HL-60 (cell line): ENCODE results near the gene PITX2.

ENCODE experiments used
- GABPA ChIP-seq: IDR thresholded peaks from 2 replicates; pipeline ENCODE4 v1.6.1; 2012; ENCODE audit warnings: low read depth
- POLR2AphosphoS5 ChIP-seq: IDR thresholded peaks from 2 replicates; pipeline ENCODE4 v1.6.1; 2012; ENCODE audit warnings: low read depth
- REST ChIP-seq: IDR thresholded peaks from 2 replicates; pipeline ENCODE4 v1.6.1; 2012; ENCODE audit warnings: low read depth; ENCODE audit not compliant: insufficient replicate concordance
- SPI1 ChIP-seq: IDR thresholded peaks from 2 replicates; pipeline ENCODE4 v1.6.1; 2012; ENCODE audit warnings: low read depth, mild to moderate bottlenecking, borderline replicate concordance
- TF ChIP-seq, protein P1 (sequence below): IDR thresholded peaks from one replicate; pipeline ENCODE4 v1.5.1; 2011; ENCODE audit warnings: low read length, control low read depth, inconsistent platforms; ENCODE audit not compliant: insufficient read depth

DNA sequence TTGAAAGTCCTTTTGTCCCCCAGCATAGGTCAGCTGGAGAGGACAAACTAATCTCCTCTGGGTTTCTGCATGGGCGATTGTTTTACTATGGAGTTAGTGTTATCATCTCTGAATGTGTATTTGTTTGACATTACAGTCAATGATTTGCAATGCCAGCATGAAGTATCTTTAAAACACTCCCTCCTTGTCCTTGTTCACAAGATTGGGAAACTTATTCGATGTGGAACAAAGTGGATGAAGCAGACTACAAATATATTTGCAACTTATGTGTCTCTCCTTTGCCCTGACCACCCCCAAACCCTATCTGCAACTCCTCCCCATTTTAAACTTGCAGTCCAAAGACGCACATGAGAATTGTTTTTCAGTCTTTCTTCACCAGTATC is 1.5 kb upstream of the PITX2 start:
- TF ChIP-seq, protein P1, sequence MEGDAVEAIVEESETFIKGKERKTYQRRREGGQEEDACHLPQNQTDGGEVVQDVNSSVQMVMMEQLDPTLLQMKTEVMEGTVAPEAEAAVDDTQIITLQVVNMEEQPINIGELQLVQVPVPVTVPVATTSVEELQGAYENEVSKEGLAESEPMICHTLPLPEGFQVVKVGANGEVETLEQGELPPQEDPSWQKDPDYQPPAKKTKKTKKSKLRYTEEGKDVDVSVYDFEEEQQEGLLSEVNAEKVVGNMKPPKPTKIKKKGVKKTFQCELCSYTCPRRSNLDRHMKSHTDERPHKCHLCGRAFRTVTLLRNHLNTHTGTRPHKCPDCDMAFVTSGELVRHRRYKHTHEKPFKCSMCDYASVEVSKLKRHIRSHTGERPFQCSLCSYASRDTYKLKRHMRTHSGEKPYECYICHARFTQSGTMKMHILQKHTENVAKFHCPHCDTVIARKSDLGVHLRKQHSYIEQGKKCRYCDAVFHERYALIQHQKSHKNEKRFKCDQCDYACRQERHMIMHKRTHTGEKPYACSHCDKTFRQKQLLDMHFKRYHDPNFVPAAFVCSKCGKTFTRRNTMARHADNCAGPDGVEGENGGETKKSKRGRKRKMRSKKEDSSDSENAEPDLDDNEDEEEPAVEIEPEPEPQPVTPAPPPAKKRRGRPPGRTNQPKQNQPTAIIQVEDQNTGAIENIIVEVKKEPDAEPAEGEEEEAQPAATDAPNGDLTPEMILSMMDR = no peak
- no peak for TF ChIP-seq POLR2AphosphoS5
- TF ChIP-seq GABPA = no peak
- TF ChIP-seq REST = no peak
- no peak for TF ChIP-seq SPI1
